SK-N-DZ (cell line): ENCODE results near the gene RNU1-2.
"Not testable (repeated sequence)": the region's sequence is repeated elsewhere in the genome, so short reads cannot be mapped to it uniquely, and the experiment has no call there.

Experiments
- DNase-seq: peaks from one replicate; pipeline ENCODE4 v3.0.0-alpha.2; 2015; ENCODE audit warnings: low spot score

The RNU1-2 gene

DNA sequence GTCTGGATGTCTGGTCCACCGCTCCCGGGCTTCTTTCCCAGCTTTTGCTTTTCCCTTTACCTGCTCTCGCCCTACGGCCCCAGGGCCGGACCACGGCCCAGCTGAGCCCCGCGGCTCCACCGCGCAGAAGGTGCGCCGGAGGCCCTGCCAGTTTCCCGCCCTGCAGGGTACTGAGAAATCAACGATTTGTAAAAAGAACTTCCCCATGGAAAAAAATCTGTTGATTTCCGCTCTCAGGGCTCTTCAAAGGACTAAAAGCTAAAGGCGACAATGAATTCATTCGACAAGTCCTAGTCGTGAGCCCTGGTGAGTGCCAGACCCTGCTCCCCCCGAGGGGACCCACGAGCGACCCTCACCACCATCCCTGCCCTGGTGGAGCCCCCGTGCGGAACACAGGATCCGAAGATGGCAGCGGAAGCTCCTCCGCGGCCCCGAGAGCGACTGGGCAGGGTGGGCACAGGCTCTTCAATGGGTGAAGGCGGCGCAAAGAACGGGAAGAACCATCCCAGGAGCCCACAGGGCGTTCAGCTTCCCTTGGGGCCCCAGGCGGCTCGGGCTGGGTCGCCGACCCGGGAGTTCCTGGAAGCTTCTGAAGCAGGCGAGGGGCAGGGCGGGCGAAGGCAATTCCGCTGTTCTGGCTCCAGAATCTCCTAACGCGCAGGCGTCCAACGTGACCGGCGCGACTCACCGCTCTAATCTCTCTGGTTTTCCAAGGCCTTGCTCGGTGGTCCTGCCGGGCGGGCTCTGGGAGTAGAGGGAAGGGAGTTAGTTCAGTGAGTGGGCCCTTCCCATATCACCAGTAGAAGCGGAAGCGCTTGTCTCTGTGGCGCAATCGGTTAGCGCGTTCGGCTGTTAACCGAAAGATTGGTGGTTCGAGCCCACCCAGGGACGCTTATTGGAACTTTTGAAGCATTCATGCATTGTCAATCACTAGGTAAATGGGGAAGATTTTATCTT is 6.6 kb upstream of the RNU1-2 start:
- no peak for DNase-seq

DNA sequence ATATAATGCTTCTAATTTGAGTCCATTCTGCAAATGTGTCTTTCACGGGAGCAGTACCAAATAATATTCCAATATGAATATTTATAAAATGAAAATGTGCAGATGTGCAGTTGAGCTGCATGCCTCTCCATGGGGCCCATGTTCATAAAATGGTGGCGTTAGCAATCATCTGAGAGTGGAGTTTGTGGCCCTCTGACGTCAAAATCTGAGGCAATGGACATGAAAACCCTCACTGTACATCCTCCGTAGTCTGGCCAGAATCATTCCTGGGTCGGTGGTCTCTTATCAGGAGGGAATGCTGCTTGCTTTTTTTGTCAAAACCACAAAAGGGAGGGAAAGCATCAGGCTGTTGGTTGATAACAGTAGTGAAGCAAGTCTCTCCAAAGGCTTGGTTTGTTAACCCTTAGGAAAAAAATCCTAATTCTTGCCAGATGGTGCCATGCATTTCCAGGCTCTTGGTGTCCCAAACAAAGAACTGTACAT is 5.2 kb upstream of the RNU1-2 start:
- DNase-seq, result not testable (repeated sequence)

GRCh38 chr1:16891057-16891456 is 4.7 kb upstream of the RNU1-2 start:
- not testable (repeated sequence) for DNase-seq

DNA sequence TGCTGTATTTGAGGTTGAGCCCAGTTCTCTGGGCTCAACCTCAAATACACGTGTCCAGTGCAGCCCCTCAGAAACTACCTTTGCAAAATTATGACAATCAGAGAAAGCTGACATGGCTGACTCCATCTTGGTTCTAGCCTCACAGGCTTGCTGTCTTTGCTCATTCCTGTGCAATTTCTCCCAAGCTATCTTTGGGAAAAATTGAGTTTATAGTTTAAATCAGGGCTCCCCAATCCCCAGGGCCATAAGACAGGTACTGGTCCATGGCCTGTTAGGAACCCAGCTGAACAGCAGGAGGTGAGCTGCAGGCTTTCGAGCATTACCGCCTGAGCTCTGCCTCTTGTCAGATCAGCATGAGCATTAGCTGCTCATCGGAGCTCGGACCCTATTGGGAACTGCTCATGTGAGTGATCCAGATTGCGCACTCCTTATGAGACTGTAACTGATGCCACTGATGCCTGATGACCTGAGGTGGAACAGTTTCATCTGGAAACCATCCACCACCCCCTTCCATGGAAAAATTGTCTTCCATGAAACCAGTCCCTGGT is 2.7 kb upstream of the RNU1-2 start:
- DNase-seq, result not testable (repeated sequence)

GRCh38 chr1:16893796-16894195 is 2.0 kb upstream of the RNU1-2 start:
- DNase-seq, result not testable (repeated sequence)

DNA sequence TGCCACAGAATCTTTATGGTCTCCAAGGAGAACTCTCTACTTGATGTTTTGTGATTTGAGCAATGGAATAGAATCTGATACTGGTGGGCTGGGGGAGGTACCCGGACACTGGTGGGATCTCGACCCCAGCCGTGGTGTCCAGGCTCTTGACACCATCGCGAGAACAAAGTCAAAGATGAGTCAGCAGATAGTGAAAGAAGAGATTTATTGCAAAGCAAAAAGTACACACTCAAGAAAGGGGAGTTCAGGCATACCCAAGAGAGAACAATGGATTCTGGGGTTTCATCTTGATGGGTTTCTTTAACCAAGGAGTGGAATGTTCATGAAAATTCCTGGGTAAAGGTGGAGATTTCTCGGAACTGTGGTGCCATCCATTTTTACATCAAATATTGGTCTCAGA is 1.4 kb upstream of the RNU1-2 start:
- not testable (repeated sequence) for DNase-seq

GRCh38 chr1:16895233-16895597 is 565 bp upstream of the RNU1-2 start:
- DNase-seq, result not testable (repeated sequence)

DNA sequence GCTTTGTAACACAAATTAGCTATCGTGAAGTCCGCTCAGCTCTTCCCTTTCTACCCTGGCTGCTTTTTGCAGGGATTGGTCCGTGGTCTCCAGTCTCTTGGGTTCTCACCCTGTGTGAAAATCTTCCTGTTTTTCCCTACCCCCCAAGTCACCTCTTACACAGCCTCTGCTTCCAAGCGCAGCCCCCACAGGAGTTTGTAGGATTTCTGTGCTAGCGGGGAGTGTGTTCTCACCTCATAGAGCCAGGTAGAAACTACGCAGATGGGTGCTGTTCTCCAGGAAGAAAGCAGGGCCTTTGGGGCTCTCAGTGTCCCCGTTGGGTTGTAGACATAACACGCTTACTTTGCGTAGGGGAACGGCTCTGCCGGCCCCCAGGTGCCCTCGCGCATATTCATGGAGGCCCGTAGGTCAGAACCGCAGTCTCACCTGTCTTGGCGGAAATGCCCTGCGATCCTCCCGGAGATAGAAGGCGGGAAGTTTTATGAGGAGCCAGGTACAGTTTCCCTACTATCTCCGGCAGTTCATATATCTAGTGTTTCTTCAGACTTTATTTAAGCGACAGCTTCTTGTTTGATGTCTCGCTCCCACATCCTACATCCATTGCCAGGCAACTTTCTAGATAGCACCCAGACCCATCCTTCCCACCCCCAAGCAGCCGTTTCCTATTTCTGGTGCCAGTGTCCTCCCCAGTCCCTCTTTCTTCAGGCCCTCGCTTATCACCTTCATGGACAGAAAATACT is 706 bp downstream of the RNU1-2 start:
- DNase-seq, result peak; percentile 74

DNA sequence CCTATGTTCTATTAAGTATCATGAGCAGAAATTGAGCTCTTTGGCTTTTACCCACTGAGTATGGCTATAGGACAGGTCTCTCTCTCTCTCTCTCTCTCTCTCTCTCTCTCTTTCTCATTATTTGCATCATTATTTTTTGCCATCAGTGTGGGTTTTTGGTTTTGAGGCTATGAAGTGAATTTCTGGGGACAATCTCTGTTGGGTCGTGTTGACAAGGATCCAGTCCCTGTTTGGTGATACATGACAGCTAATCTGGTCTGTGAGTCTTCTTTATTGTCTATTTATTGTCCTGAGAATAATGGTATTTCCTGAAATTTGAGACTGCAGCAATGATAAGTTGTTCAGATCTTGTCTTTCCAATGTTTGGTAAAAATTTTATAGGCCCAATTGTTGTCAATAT is 1.9 kb downstream of the RNU1-2 start:
- DNase-seq, result not testable (repeated sequence)

- not testable (repeated sequence) for DNase-seq
Observed at GRCh38 chr1:16898298-16898697, 2.5 kb downstream of the RNU1-2 start.

DNA sequence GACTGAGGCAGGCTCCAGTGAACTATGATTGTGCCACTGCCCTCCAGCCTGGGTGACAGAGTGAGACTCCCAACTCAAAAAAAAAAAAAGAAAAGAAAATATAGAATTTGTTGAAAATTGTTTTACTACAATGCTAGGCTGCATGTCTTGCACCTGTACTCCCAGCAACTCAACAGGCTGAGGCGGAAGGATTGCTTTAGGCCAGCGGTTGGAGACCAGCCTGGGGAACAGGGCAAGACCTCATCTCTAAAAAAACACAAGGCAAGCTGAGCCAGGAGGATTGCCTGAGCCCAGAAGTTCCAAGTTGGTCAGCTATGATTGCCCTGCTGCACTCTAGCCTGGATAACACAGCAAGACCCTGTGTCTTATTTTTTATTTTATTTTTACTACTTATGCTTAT is 3.2 kb downstream of the RNU1-2 start:
- DNase-seq, result not testable (repeated sequence)

- no peak for DNase-seq
Observed at GRCh38 chr1:16900751-16901150, 5.0 kb downstream of the RNU1-2 start.

DNA sequence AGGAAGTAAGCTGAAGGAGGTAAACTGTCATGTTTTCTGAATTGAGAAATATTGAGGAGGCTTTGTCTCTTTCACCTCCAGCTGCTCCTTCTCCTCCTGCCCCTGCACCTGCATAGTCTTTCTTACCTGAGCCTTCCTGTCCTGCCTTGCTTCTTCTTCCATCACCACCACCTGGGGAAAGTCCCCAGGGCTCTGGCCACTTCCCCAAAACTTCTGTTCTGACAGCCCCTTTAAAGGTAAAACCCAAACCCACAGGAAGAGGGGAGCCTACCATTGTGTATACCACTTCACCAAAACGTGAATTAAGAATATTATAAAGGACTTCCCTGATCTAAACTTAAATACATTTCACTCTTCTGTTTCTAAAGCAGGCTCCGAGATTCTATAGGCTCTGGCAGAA is 5.6 kb downstream of the RNU1-2 start:
- not testable (repeated sequence) for DNase-seq

DNA sequence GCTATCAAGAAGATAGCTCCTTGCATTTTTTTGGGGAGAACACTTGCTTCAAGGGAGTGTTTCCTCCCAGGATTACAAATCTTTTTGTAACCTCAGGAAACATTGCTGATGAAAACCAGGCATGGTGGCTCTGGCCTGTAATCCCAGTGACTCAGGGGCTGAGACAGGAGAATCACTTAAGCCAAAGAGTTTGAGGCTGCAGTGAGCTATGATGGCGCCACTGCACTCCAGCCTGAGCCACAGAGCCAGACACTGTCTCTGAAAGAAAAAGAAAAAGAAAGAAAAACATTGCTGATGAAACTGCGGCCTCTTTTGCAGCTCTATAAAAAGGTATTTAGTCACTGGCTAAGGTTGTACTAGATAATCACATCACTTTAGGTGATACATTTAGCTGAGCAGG is 7.3 kb downstream of the RNU1-2 start:
- DNase-seq, result no peak

DNA sequence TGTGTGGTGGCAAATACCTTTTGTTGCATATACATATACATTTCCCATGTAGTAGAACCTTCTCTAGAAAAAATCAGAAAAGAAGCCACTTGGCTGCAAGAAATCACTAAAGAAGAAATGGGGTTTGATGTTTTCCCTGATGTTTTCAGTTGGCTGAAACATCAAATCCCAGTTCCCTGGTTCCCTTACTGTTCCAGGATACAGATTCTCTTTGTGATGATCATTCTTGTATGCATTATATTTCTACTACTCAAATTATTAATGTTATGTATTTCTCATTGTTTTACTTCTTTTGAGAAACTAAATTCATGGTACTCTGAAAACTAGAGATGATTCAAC is 7.6 kb downstream of the RNU1-2 start:
- no peak for DNase-seq

DNA sequence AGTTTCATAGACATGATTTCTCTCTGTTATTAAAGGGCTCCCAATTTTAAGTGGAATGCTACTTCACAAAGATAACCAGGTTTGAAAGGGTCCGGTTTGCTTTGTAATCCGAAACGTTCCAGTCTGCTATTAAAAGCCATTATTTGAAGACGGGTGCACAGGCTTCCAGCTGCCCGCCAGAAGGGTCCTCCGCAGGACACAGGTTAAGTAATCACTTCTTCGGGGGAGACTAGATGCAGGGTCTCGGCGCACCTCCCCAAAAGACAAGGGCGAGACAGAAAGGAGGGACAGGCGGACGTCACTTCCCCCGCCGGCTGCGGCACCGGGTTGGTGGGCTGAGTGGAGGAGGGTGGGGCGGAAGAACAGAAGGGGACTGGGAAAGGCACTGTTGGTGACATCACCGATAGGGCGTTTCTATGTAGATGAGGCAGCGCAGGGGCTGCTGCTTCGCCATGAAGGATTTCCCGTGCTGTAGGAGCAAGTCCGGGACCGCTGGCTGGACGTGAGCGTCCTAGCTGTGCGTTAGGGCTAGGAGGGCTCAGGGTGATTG is 8.9 kb downstream of the RNU1-2 start:
- DNase-seq, result peak; percentile 95

DNA sequence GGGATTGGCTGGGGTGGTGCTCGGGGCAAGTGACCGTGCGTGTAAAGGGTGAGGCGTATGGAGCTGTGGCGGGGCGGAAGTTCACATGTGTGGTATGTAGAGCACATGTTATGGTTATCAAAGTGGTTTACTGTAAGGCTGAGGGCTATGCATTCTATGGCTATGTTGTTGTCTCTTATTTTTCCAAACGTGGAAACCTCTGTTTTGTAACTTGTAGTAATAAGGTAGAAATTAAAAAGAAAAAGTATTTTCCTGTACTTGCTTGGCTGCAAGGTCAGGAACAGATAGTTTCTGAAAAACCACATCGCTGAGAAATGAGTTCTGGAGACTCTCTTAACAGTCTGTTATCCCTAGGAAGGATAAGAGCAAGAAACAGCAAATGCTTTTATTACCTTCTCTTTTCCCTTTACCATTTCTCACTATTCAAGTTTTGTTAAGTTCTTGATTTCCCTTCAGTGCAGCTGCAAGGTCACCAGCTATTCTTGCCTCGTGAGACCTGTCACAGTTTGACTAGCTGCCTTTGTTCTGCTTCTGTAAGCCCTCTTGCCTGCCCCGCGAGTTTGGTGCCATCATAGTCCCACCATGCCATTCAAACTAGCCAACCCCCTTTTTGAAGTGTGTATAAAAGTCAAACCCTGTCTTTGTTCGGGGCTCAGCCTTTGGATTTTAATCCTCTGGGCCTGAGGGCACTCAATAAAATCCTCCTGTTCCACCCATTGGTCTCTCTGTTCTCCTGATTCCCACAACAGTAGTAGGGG is 9.5 kb downstream of the RNU1-2 start:
- DNase-seq, result no peak

DNA sequence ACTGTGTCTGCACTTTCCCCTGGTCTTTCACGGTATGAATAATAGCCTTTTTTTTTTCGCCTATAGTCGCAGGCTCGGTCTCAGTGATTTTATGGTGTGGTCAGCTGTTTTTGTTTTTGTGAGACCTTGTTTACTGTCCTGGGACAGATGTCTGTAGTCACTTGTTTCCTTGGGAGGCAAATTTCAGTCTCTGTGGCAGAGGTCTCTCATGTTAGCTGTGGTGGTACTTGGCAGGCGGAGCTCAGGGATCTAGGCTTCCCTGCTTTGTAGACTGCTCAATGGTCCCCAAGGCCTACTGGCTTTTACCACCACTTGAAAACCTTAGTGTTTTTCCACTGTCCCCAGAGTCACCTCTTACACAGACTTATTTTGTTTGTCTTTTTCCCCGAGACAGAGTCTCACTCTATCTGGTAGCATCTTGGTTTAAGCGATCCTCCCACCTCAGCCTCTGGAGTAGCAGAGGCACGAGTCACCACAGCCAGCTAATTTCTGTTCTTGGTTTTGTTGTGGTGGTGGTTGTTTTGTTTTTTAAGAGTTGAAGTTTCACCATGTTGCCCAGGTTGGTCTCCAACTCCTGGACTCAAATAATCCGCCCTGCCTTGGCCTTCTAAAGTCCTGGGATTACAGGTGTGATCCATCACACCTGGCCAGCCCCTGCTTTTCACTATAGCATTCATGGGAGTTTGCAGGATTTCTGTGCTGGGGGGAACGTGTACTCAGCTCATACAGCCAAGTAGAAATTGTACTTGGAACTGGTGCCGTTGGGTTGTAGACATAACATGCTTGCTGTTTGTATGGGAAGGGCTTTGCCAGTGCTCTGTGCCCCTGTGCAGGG is 10.3 kb downstream of the RNU1-2 start:
- no peak for DNase-seq

DNA sequence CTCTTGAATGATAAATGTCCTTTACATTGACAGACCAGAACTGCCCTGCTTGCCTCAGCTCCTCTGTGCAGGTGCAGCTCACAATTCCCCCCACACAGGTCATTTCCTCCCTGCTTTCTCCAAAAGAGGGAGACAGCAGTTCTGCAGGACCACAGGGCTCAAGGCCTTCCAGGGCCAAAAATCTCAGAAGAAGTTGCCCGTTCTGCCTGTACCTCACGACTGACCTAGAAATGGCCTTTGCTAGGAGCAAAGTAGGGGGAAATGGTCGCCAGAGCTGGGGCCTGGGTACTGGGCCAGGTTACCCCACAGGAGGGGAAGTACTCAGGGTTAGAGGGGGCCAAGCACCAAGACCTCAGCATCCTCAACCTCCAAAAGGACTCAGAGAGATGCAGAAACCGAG is 11.1 kb downstream of the RNU1-2 start:
- DNase-seq, result no peak
